ENCODE results near the gene AADACL4.

Gene AADACL4

GRCh38 chr1:12715896-12716437 is 72.1 kb downstream of the AADACL4 start, which contains the start of gene AADACL3:
TSS of gene AADACL3 (plus strand) at chr1:12716110. CDS start at chr1:12716177, 67 bp downstream.
- no peak for DNase-seq

Data from EL (cell line).